Activated CD4-positive, alpha-beta T cell treated with anti-CD3 and anti-CD28 coated beads for 4 hours (primary cell): ENCODE results near the gene RXFP2.

ENCODE experiments used
- DNase-seq, 2 donors: peaks; one replicate each; pipeline ENCODE4 v3.0.0-alpha.2; 2020

Gene RXFP2

DNA sequence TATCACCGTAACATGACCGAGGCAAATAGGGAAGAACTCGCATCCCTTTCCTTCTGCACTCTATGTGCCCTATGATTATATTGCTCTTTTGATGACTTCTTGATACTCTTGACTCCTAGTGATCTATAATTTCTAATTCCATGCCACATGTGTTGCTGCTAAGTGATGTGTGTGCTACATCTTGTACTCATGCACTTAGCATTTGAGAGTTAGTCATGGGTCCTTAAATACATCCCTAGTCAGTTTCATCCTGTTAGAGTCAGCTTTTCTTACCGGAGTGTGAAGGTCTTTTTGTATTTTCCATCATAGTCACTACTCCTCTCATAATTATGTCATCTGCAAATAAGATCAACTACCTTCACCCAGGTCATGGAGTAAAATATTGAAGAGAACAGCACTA is 30.2 kb downstream of the RXFP2 start:
- no peak for DNase-seq

DNA sequence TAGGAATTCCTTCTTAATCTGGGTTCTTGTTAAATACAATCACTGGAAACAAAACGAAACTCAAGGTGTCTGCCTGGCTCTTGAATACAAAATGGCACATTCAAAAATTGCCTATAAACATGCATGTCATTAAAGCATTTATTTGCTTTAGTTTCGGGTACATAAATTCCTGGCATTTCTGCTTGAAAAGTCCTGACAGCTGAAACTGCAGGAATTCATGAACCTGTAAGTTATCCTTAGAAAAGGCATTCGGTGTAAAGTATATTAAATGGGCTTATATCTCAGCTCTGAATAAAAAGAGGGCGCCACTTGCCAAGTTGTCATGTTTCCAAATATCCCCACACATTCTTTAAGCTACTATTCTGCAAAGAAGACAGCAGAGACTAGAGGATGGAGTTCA is 32.9 kb downstream of the RXFP2 start:
- no peak for DNase-seq

DNA sequence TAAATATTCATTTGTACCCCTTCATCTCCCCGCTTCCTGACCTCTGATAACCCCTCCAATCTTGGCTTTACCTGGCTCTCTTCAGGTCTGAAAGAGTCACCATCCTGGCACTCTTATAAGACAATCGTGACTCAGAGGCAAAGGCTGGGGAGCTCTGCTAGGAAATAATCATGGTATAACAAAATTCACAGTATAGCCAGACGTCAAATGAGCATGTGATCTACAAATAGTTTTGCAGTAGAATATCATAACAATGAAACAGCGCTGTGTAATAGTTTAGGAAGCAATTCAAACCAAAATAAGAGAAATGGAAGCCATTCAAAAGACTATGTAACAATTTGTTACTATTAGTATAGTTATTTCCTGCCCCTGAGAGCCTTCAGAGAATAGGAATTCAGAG is 34.2 kb downstream of the RXFP2 start:
- DNase-seq, result no peak

DNA sequence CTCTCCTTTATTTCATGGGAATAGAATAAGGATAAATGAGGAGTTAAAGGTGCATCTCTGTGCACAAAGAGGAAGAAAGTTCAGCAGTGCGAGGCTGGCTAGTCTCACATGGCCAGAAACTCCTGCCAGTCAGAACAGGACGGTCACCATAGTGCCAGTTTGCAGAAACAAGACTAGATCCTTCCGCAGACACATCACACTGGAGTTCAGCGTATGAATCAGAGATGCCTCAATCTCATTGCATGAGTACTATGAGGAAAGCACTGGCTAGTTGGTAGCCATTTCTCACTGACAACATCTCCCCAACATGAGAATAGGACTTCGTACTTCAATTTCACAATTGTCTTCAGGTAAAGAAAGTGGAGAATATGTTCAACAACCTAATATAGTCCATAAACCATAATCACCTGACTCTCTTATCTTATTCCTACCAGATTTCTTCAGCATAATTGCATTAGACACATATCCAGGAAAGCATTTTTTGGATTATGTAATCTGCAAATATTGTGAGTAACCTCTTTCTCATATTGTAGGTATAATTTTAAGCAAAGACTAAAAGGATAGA is 34.9 kb downstream of the RXFP2 start:
- no peak for DNase-seq

DNA sequence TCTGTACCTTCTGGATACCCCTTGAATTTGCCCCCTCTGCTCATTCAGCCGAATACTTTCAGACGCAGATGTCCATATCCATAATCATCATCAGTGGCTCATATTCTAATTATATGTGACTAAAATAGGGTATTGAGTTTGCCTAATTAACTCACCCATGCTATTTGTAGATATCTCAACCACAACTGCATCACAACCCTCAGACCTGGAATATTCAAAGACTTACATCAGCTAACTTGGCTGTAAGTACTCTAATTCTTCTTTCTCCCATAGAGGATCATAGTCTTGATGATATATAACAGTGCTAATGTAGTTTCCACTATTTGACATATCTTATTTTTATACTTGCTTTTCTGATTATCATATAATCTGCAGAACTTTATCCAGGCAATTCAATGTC is 35.8 kb downstream of the RXFP2 start:
- no peak for DNase-seq

DNA sequence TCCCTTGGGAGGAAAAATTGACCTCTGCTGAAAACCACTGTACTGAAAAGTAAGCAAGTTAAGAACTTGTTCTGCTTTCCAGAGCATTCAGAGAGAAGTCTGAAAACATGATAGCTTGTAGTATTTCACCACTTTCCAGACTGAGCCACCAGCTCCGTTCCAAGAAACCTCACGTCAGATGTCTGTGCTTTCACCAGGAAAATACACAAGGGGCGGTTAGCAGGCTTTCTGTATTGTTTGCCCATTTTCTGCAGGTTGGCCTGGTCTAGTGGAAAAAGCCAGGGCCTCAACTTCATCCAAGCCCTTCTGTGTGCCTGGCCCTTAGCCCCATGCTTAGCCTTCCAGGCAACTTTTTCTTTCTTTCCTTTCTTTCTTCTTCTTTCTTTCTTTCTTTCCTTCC is 36.4 kb downstream of the RXFP2 start:
- DNase-seq, result no peak

DNA sequence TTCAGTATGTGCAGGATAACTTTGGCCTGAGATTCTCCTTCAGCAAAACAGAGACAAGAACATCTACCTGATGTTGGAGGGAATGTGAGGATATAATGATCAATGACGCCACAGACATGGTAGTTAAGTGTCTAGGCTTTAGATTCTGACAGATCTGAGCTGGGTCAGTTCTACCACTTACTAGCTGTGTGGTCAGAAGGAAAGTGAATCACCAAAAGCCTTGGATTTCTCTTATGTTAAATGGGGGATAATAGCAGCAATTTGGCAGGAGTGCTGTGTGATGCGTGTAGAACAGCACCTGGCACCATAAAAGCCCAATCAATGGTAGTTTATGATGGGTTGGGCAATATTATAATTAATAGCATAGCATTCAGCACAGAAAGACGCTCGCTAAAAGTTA is 41.7 kb downstream of the RXFP2 start:
- DNase-seq, result no peak

DNA sequence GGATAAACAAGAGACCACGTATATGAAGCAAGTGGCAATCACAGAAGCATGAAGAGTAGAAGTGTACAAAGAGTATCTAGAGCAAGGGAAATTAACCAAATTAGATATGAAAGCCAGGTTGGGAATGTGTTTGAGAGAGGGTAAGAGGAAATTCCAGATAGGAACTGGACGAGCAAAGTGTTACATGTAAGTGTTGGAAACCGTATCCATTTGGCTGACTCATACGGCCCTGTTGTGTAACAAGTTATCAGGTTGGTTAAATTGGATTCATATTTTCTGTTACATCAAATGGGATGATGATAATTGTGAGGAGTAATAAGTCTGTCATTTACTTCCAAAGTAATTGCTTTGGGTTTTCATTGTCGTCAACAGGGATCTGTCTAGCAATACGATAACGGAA is 46.7 kb downstream of the RXFP2 start:
- DNase-seq, result no peak

DNA sequence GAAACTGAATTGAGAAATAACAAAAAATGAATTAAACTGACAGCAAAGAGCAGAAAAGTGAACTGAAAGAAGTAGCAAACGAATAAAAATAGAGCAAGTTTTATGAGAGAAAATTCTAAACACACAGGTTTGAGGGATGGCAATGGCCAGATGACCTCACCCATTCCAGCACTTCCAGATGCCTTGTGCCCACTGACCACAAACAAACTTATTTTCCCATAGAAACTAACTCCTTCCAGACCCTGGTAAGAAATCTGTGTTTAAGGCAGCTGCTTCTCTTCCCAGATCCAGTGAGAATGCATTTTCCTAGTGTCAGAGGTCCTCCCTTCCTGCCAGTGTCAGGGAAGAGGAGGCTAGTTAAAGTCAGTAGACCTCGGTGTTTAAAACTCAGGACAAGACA is 51.7 kb downstream of the RXFP2 start:
- no peak for DNase-seq

DNA sequence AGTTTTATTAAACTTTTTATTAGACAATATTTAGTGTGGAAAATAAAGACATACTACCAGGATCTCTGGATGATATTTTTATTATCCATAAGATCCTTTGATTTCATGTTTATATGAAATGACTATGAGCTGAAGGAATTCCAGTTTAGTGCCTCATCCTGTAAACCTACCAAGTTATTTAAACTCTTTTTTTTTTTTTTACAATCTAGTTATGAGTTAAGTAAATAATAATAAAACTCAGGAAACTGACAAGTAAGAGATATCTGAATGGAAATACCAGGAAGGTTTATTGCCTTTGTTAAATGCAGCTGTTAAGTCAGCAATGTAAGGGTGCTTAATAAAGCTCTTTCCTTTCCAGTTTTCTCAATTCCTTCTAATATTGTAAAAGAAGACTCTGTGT is 53.9 kb downstream of the RXFP2 start:
- no peak for DNase-seq

DNA sequence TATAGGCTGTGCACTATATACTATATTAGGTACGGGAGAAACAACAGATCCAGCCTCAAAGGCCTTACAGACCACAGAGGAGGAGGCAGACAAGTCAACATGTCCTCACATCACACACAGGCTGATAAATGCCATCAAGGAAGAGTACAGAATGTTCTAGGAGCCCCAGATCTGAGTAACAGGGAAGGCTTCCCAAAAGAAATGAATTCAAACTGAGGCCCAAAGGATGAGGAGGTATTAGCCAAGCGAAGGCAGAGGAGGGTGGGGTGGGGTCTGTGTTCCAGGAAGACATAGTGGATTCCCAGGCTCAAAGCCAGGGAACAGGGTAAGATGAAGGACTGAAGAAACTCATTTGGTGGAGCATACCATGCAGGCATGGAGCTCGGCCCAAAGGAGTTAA is 55.1 kb downstream of the RXFP2 start:
- DNase-seq, result no peak

DNA sequence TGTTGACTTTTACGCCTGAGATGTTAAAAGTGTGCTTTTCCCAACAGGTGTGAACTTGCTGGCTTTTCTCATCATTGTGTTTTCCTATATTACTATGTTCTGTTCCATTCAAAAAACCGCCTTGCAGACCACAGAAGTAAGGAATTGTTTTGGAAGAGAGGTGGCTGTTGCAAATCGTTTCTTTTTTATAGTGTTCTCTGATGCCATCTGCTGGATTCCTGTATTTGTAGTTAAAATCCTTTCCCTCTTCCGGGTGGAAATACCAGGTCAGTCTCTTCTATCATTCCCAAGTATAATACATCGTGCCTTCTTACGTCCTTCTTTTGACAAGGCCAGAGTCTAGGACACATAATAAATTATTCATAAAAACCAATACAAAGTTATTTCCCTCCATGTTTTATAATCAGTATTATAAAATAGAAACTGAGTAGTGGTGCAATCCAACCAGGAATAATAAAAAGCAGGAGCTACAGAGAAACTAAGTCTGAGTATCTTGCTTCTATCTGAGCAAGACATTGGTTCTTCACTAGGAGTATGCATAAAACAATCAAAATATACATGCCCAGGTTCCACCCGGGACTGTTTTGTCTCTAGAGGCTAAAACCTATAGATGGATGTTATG is 57.9 kb downstream of the RXFP2 start:
- no peak for DNase-seq

DNA sequence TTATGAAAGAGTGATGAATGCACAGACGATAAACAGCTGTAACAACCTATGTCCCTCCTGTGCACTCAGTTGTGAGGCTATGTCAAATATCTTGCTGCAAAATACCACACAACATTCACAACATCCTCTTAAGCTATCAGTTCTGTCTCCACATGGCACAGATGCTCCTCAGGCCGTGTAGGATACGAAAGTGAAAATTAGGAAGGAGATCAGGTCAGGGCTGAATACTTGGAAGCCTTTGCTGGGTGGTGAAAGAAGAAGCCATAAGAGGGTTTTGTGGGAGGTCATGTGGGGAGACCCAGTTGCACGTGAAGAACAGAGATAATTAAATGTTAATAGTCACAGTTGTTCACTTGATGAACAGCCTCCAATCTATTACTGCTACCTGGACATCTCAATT is 58.9 kb downstream of the RXFP2 start:
- no peak for DNase-seq

DNA sequence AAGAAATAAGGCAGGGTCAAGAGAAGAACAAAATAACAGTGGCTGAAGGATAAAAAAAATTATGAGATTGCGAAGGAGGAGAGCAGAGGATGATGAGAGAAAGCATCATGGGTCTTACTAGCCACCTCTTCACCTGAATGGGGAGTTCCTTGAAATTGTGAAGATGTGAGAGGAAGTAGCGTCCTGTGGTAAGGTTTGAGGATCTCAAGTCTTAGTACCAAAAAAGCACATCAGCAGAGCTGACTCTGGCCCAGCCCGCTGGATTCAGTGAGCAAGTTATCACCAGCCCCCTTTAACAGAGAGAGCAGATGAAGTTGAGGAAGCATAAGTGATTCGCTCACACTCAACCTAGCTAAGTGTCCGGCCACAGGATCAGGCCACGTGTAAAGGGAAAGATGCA is 61.8 kb downstream of the RXFP2 start:
- DNase-seq, result no peak

DNA sequence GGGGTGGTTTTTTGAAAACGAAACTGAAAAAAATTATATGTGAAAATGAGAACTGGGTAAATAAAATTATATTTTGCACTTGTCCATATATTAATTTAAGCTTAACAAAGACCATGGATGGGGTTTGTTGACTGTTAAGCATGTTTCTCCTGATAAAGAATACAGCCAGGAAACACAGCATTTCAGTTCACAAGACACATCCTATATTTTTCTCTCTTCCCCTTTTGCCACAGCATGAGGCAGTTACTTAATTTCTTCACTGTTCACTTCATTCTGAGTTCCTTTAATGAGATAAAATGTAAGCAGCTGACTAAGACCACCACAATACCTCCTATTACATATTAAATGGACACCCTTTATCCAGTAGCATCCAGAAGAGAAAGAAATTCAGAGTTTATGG is 64.0 kb downstream of the RXFP2 start:
- no peak for DNase-seq

DNA sequence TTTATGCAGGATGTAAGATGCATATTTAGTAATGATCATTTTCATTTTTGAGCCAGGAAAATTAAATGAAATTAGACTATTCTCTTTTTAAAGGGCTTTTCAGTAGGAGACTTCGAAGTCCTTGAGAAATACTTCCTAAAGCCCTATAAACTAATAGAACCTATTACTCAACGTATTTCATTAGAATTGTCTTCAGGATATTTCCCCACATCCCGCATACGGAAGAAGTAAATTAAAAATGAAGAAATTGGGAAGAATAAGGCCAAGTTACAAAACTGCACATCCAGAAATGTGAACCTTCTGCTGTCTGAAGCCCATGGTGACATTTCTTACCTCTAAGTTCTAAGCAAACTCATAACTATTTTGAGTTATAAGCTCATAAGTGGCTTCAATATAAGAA is 66.5 kb downstream of the RXFP2 start:
- DNase-seq, result no peak

DNA sequence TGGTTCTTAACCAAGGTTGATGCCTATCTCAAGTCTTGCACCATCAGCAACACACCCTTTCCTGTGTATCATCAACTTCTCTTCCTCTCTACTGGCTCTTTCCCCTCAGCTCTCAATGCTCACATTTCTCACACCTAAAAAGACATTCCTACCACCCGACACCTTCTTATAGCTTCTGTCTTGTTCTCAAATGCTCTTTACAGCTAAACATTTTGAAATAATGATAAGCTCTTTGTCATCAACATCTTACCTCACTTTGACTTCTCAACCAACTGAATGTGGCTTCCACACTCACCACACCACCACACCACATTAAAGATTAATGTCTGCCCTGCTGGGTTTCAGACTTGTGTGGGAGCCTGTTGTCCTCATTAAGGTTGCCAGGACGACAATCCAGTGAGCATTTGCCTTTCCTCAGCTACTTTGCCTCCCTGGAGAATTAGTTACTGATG is 67.8 kb downstream of the RXFP2 start:
- DNase-seq, result no peak

DNA sequence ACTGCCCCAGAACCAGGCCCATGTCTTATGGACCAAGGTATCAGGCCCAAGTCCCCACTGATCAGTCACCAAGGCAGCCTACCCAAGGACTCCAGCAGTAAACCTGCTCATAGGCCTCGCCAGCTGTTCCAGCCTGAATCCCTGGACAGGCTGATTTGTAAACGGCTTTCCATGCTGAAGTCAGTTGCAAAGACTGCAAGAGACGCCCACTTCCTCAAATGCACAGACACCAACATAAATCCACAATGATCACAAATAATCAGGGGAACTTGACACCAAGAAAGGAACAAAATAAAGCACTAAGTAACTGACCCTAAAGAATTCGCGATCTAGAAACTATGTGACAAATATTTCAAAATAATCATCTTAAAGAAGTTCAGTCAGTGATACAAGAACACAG is 75.2 kb downstream of the RXFP2 start:
- DNase-seq, result no peak

DNA sequence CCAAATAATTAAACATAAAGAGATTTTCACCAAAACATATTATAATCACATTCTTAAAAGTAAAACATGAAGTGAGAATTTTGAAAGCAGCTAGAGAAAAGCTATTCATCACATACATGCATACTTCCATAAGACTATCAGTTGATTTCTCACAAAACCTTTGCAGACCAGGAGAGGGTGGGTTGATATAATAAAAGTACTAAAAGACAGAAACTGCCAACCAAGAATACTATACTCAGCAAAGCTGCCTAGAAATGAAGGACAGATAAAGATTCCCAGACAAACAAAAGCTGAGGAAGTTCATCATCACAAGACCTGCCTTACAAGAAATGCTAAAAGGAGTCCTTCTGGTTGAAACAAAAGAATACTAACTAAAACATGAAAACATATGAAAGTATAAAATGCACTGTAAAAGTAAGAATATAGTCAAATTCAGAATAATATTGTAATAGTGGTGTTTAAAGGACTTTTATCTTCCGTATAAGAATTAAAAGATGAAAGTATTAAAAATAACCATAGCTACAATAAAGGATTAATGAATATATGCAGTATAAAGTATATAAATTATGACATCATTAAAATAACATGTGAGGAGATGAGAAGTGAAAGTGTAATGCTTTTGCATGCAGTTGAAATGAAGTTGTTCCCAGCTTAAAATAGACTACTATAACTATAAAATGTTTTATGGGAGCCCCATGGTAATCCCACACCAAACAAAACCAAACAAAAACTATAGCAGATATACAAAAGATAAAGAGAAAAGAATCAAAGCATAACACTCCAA is 76.2 kb downstream of the RXFP2 start:
- no peak for DNase-seq

DNA sequence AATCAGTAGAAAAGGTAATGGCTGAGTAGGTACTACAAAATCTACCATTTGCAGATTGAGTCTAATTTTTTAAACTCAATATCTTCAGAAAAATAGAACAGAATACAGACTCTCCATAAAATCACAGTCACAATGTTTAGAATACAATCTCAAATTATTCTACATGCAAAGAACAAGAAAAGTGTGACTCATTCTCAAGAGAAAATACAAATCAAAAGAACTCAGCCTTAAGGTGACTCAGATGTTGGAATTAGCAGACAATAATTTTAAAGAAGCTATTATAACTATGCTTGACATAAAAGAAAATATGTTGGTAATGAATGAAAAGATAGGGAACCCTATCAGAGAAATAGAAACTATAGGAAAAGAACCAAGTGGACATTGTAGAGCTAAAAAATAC is 78.9 kb downstream of the RXFP2 start:
- DNase-seq, result no peak

DNA sequence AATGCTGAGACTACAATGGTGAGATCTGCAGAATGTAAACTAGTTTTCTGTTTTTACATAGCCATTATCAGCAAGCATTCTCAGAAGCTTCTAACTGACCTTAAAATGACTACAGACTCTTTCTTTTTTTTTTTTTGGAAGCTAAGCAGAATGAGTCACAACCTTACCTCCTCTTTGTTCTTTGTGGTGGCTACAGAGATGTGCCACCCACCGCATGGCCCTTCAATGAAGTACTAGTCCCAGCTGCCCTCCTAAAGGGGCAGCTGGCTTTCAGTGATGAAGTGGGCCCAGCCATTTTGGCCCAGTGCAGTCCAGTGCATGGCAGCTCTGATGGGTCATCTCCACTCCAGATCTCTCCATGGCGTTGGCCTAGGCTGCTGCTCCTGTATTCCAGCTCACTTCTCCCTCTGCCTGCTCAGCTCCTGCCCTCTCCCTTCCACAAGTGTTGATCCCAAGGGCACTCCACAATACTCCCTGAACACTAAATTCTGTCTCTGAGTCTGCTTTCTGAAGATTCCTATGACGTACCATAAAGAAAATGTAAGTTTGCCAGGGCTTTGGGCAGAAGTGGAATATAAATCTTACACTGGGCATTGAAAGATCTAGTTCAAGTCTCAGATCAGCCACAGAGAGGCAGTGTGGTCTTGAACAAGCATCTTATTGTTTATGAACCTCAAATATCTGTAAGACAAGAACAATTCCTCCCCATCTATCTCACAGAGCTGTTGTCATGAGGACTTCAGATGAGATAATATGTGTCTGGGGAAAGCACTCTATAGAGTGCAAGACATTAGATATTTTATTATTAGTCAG is 85.6 kb downstream of the RXFP2 start:
- no peak for DNase-seq

DNA sequence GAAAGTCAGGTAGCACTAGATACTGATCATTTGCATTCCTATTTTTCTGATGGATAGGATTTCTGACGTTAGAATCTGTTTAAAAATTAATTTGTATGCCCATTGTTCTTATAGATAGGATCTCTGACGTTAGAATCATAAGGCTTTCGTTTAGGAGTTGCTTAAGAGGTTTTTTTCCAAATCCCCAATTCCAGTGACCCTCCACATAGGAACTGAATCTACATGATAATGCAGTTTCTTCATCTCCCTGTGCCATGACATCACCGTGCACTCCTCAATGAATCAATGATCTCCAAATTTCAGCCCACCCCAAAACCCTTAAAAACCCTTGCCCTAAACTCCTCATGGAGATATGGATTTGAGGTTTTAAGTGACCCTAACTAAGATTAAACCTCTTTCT is 87.2 kb downstream of the RXFP2 start:
- no peak for DNase-seq

DNA sequence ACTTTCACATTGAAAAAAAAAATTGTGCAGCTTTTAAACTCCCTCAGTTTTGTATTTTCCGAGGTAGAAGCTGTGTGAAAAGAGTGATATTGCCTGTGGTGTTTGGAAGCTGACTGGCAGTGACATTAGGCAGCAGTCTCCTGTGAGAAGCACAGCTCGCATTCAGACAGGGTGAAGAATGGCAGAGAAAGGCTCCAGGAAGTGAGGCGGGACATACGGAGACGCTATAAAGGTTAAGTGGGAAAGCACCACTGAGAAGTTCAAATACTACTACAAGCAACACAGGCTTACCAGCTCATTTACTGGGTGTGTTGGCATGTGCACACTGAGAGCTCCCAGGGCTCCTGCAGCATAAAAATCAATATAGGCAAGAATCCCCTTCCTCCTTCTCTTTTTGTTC is 88.4 kb downstream of the RXFP2 start:
- no peak for DNase-seq

DNA sequence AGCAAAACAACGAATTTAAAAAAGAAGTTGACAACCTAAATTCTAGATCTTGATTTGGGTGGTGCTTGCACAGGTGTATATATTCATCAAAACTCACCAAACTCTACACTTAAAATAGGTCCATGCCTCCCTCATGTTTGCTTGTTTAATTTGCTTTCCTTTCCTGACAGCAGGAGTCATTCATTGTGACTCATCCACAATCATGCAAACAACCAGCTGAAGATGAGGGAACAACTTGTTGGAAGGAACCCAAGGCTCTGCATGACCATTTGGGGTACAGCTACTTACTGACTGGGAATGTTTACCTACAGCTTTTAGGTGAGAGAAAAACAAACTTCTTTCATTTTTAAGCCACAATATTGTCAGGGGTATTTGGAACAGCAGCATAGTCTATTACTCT is 96.6 kb downstream of the RXFP2 start:
- no peak for DNase-seq
